Lung microvascular endothelial cell (primary cell): ENCODE measurements around the gene DUSP28. TPM values are rescaled to one million over a fixed set of nuclear protein-coding genes. Genes with fewer than 3 reads are reported as not detected.

Source experiments
- DNase-seq, 2 donors: peaks; one replicate each; pipeline versions ENCODE4 v3.0.0 to v3.0.0-alpha.2; 2010; ENCODE audit warnings: low read depth in 2 of 2
- total RNA-seq: library from RNA; depleted of rRNA; stranded (reverse); fragments of >200 nt; gene quantifications from 2 replicates; pipeline ENCODE4 v1.2.1, GENCODE V29; 2014

The DUSP28 gene
- total RNA-seq, 1 donor from 2014 or later: 2.0 TPM

DNA sequence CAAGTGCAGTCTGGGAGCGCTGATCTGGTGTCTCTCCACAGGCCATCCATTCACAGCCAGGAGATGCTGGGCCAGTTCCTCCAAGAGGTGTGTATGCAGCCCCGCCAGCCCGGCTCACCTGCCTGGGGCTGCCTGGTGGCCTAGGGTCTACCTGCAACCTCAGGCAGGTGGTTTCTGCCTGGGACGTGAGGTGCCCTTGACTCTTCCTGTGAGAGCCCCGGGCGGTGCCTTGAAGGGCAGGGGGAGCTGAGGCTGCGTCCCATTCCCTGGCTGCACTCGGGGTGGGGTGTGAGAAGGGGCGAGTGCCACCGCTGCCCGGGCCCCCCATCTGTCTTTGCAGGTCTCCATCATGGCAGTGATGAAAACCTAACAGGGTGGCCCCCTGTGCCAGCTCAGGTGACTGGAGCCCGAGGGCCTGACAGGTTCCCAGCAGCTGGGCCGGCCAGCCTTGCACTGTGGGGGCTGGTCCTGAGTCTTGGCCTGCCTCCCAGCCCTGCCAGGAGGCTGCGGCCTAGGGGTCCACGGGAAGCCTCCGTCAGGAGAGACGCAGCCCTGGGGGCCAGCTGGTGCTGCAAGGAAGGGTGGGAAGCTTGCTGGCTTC, 38.3 kb downstream of the DUSP28 start:
- no peak for DNase-seq

GRCh38 chr2:240599141-240599583, 39.0 kb downstream of the DUSP28 start:
- no peak for DNase-seq

GRCh38 chr2:240600451-240600961, 40.3 kb downstream of the DUSP28 start:
- no peak for DNase-seq

- DNase-seq: peak in 1 of 2 donors; percentile 76
Measured at GRCh38 chr2:240601061-240601830, 41.1 kb downstream of the DUSP28 start.

DNA sequence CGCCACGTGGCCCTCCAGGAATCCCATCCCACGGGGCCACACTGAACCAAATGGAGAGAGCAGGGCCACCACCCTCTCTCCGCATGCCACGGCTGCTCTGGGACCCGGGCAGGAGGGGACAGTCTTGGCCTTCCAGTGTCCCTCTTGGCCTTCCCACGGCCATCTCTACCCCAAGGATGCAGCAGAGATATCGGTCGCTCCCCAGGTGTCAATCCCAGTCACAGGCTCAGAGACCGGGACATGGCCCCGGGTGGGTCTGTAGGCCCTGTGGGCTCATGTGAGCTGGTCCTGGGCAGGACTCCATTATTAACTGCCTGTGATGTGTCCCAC, 41.6 kb downstream of the DUSP28 start:
- no peak for DNase-seq

DNA sequence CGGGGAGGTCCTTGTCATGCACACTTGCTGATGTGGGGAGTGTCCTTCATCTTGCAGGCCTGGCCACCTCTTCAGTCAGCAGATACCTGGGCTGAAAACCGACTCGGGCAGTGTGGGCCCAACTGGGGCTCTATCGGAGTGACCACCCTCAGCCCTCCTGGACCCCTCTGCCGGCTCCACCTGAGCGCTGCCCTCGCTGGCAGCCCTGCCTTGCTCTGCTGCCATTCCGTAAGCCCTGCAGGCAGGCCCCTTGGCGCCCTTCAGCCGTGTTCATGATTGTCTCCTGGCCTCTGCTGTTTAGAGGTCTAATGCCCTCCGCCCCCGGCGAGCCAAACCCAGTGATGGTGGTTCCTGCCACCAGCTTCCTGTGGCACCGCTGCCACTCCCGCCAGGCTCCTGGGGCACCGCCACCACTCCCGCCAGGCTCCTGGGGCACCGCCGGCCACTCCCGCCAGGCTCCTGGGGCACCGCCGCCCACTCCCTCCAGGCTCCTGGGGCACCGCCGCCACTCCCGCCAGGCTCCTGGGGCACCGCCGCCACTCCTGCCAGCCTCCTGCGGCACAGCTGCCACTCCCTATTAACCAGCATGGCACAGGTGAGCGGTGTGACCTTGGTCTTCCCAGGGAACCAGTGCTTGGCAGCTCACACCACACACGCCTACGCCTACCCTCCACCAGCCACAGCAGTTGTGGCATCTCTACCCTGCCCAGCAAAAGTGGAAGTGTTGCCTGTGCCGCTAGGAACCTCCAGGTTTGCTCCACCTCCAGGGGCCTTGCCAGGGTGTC, 42.3 kb downstream of the DUSP28 start:
- DNase-seq: no peak

DNA sequence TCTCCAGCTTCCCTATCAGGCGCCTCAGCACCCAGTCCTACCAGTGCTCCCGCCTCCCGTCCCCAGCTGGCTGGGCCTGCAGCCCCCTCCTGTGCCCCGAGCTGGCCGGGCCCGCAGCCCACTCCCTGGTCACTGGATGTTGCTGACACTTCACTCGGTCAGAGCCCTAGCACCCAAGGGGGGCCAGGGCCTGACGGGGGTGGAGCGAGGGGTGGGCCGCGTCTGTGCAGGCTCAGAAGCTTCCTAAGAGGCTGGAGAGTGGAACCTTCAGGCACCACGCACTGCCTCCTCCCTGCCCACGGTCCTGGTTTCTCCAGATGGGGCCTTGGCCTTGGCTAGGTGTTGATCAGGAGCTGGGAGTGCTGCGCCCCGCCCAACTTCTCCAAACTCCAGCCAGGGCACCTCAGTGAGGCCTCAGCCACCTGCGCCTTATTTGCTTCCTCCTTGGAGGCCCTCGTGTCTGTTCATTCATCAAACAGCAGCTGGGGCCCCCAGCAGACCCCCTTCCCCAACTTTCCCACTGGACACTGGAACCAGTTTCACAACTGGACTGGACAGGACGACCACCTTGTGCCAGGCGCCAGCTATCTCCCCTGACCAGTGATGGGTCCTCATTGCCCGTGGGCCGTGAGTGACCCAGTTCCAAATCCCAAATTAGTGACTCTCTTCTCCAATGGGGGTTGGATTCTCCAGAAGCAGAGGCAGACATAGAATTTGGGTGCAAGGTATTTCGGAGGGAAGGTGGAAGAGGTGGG, 43.1 kb downstream of the DUSP28 start:
- DNase-seq: no peak

GRCh38 chr2:240603846-240604245, 43.7 kb downstream of the DUSP28 start:
- no peak for DNase-seq

DNA sequence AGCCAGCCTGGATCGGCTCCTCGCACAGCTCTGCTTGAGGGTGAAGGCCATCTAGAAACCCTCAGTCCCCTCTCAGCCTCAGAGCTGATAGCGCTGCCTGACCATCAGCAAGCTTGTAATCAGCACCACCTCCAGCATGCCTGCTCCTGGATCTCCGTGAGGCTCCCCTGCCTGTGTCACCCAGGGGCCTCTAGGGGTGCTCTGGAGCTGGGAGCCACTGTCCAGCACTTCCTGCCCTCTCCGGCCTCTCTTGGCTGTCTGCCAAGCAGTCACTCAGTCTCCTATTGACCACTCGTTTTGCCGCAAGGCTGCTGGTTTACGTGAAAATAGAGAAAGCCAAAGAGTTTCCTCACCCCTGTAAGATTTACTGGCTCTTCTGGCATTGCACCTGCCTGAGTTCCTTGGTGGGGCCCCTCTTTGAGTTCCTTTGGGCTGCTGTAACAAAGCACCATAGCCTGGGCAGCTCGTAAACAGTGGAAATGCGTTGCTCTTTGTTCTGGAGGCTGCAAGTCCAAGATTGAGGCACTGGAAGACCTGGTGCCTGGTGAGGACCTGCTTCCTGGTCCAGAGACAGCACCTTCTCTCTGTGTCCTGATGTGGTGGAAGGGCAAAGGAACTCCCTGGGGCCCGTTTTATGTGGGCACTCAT, 44.3 kb downstream of the DUSP28 start:
- DNase-seq: peak; percentile 87 to 94

GRCh38 chr2:240604939-240605716, 45.0 kb downstream of the DUSP28 start:
- DNase-seq: no peak

- DNase-seq: no peak
Measured at GRCh38 chr2:240605867-240606743, 45.9 kb downstream of the DUSP28 start.

- DNase-seq: no peak
Measured at GRCh38 chr2:240611601-240612210, 51.5 kb downstream of the DUSP28 start.

Other genes starting within 250 kb of the DUSP28 start
- gene GPC1, start 124.7 kb upstream of the DUSP28 start, total RNA-seq: 2.4 and 11.3 TPM in 2 replicates
- gene ANKMY1, start 2.4 kb upstream of the DUSP28 start, total RNA-seq: 3.5 and 6.0 TPM in 2 replicates
- 16.6 and 19.8 TPM in 2 replicates for gene RNPEPL1, start 8.1 kb downstream of the DUSP28 start, total RNA-seq
- gene CAPN10, start 26.4 kb downstream of the DUSP28 start, total RNA-seq: 15.7 and 31.2 TPM in 2 replicates
- 0.40 TPM in 1 of 2 replicates, not detected in the other for gene GPR35, start 65.1 kb downstream of the DUSP28 start, total RNA-seq
- gene AQP12B, start 122.5 kb downstream of the DUSP28 start, total RNA-seq: not detected in 2 replicates
- gene AQP12A, start 131.5 kb downstream of the DUSP28 start, total RNA-seq: not detected in 2 replicates